Testis (tissue), 3 donors: ENCODE measurements around the gene CNTRL. TPM values are rescaled to one million over a fixed set of nuclear protein-coding genes. Genes with fewer than 3 reads are reported as not detected.

Experiments
- DNase-seq: peaks from one replicate; pipeline ENCODE4 v3.0.0-alpha.2; 2019
- H3K27ac ChIP-seq, 2 donors: fragments of 200-600 bp; sonication (generic); one replicate each; pipeline ENCODE4 v1.5.1; 2019
- H3K27me3 ChIP-seq: fragments of 200-600 bp; sonication (generic); one replicate; pipeline ENCODE4 v1.5.1; 2019
- H3K36me3 ChIP-seq: fragments of 200-600 bp; sonication (generic); one replicate; pipeline ENCODE4 v1.5.1; 2017; ENCODE audit warnings: low read depth; ENCODE audit errors: missing control alignments
- H3K4me1 ChIP-seq: fragments of 200-600 bp; sonication (generic); one replicate; pipeline ENCODE4 v1.5.1; 2019
- H3K4me3 ChIP-seq, 2 donors: fragments of 200-600 bp; sonication (generic); one replicate each; pipeline ENCODE4 v1.5.1; 2017 to 2019
- H3K9me3 ChIP-seq: fragments of 200-600 bp; sonication (generic); one replicate; pipeline ENCODE4 v1.5.1; 2017
- CTCF ChIP-seq, 3 experiments: fragments of 450-650 bp in 2 of 3; fragments of 200-600 bp in 1 of 3; sonication (generic) in 1 of 3; IDR thresholded peaks; one replicate each; pipeline ENCODE4 v1.5.1; 2016 to 2019; ENCODE audit warnings: antibody characterized with exemption in 3 of 3, mild to moderate bottlenecking in 2 of 3, moderate library complexity in 1 of 3
- POLR2A ChIP-seq: fragments of 450-650 bp; IDR thresholded peaks from one replicate; pipeline ENCODE4 v1.6.1; 2017; ENCODE audit warnings: antibody characterized with exemption, mild to moderate bottlenecking, moderate library complexity
- WGBS, 2 donors: methylation state at CpG; one replicate each; pipeline ENCODE4 v1.1.5; 2018; 5-methylcytosine and 5-hydroxymethylcytosine counted together
- intact Hi-C: fragments of 100-400 bp; cut with DNase I; formaldehyde crosslinking; loops from one replicate; pipeline ENCODE4 v1.15.1; 2023; ENCODE audit warnings: low total_unique reads
- polyA plus RNA-seq: library from polyadenylated mRNA; stranded (reverse); fragments of 350-450 nt; fragmentation: Illumina TruSeq; extraction: RNeasy Lipid Tissue Mini Kit (QIAGEN cat#74804); gene quantifications from one replicate; pipeline ENCODE4 v1.2.3, GENCODE V29; 2014; ENCODE audit warnings: low read depth, low replicate concordance; ENCODE audit not compliant: insufficient read depth
- total RNA-seq, 2 donors: library from RNA; depleted of rRNA; stranded (reverse); fragments of >200 nt; gene quantifications; one replicate each; pipeline ENCODE4 v1.2.3, GENCODE V29; 2016

The CNTRL gene
- total and polyA plus RNA-seq, 3 donors from 2014 or later, result 42.4 to 94.7 (median 57.7) TPM

- H3K27me3 ChIP-seq, result no peaks in the 10 kb centered on the region
- H3K4me3 ChIP-seq, result no peak overlapping the region
- H3K9me3 ChIP-seq, result no peaks in the 10 kb centered on the region
- no peaks in the 10 kb centered on the region for H3K4me1 ChIP-seq
- intact Hi-C loops, result no loop called here
- H3K27ac ChIP-seq, result no peak overlapping the region
- TF ChIP-seq CTCF (IDR thresholded peaks at IDR 0.05), result no peak
- no peak for TF ChIP-seq POLR2A
- no peaks in the 10 kb centered on the region for H3K36me3 ChIP-seq
- no peak for DNase-seq
- WGBS, 2 donors, result 89 to 91% methylated on average over 1 of the region's 1 CpG
Observed at GRCh38 chr9:121107881-121108280, 33.1 kb downstream of the CNTRL start.

- H3K4me1 ChIP-seq, result no peaks in the 10 kb centered on the region
- no peaks in the 10 kb centered on the region for H3K9me3 ChIP-seq
- DNase-seq, result no peak
- H3K36me3 ChIP-seq, result no peaks in the 10 kb centered on the region
- intact Hi-C loops, result no loop called here
- H3K27ac ChIP-seq, result no peak overlapping the region
- WGBS, 2 donors, result 90 to 94% methylated on average over 1 of the region's 1 CpG
- no peak overlapping the region for H3K4me3 ChIP-seq
- no peak for TF ChIP-seq POLR2A
- TF ChIP-seq CTCF (IDR thresholded peaks at IDR 0.05), result no peak
- no peaks in the 10 kb centered on the region for H3K27me3 ChIP-seq
Observed at GRCh38 chr9:121115466-121115865, 40.7 kb downstream of the CNTRL start.

- no peaks in the 10 kb centered on the region for H3K9me3 ChIP-seq
- no peak overlapping the region for H3K27ac ChIP-seq
- H3K4me3 ChIP-seq, result no peak overlapping the region
- no peak for DNase-seq
- WGBS, 2 donors, result 90 to 100% methylated on average over 2 of the region's 2 CpGs
- H3K4me1 ChIP-seq, result no peaks in the 10 kb centered on the region
- TF ChIP-seq POLR2A (no peak), CTCF (IDR thresholded peaks at IDR 0.05) (no peak)
- intact Hi-C loops, result no loop called here
- H3K36me3 ChIP-seq, result no peaks in the 10 kb centered on the region
- no peaks in the 10 kb centered on the region for H3K27me3 ChIP-seq
Observed at GRCh38 chr9:121118266-121118665, 43.5 kb downstream of the CNTRL start.

DNA sequence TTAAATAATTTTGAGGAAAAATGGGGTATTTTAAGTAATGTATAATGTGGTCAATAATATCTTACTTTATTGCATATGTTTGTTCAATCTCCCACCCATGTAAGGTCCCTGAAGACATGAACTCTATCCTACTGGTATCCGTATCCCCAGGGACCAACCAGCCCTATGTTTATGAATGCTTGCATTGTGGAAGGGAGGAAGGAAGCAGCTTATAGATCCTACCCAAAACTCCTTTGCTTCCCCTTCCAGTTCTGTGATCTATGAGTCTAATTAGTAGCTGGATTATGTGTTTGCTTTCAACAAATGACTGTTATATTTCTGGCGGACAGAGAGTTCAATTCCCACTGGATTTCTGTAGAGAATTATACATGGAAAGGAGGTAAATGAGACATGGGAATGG, 45.6 kb downstream of the CNTRL start:
- no peak for TF ChIP-seq POLR2A
- intact Hi-C loops, result no loop called here
- Histone ChIP-seq H3K36me3 (no peaks in the 10 kb centered on the region), H3K27ac (no peak overlapping the region), H3K4me3 (no peak overlapping the region), H3K9me3 (no peaks in the 10 kb centered on the region), H3K27me3 (no peaks in the 10 kb centered on the region), H3K4me1 (no peaks in the 10 kb centered on the region)
- no peak for DNase-seq
- 85 to 87% methylated on average over 2 of the region's 2 CpGs for WGBS, 2 donors

DNA sequence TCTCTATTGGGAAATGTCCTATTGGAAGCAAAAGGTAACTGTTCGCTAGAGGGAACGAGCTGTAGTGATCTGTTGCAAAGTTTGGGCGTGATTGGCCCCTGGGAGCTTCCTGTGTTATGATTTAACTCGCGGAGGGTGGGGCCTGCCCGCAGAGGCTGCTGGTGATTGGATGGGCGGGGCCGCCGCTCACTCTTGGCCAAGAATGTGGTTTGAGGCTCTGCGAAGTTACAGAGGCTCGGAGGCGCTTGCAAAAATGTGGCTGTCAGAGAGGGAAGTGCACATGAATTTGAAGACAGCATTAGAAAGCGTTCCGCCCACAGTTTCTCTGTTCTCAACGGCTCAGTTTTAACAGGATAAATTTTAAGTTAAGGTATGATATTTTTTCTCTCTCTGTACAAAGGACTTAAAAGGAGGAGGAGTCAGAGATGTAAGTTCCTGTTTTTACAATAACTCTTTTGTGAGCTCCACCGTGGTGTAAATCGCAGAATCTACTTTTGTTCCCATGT, 46.9 kb downstream of the CNTRL start:
- 0 to 1% methylated on average over 17 of the region's 17 CpGs for WGBS, 2 donors
- no peaks in the 10 kb centered on the region for H3K9me3 ChIP-seq
- TF ChIP-seq POLR2A (no peak), CTCF (IDR thresholded peaks at IDR 0.05) (peak; percentile 18 to 43 (median 29))
- H3K27me3 ChIP-seq, result no peaks in the 10 kb centered on the region
- H3K36me3 ChIP-seq, result no peaks in the 10 kb centered on the region
- H3K4me3 ChIP-seq, result peak overlapping the region; percentile 29 to 54
- H3K27ac ChIP-seq, result peak overlapping the region in 1 of 2 donors; percentile 51
- DNase-seq, result peak; percentile 99
- no peaks in the 10 kb centered on the region for H3K4me1 ChIP-seq
- intact Hi-C loops, result no loop called here
